ENCODE data around the gene FOXI1.

GRCh38 chr5:170121321-170121720, 15.6 kb downstream of the FOXI1 start:
- no peak for TF ChIP-seq EZH2 (IDR thresholded peaks at IDR 0.05)
- TF ChIP-seq POLR2A (IDR thresholded peaks at IDR 0.05; ENCODE audit: borderline replicate concordance, extremely low read depth, insufficient read depth, insufficient read length), result no peak
- TF ChIP-seq EZH2phosphoT487 (IDR thresholded peaks at IDR 0.05; ENCODE audit: borderline replicate concordance), result no peak
- TF ChIP-seq CTCF (IDR thresholded peaks at IDR 0.05 in 2 of 3, conservative IDR thresholded peaks at IDR 0.05 in 1 of 3; ENCODE audit: borderline replicate concordance in 1 of 3, insufficient read depth in 1 of 3, low read depth in 2 of 3, low read length in 2 of 3), result no peak
- TF ChIP-seq SP1 (IDR thresholded peaks at IDR 0.05; ENCODE audit: low read depth), result no peak
- TF ChIP-seq SIN3A (IDR thresholded peaks at IDR 0.05; ENCODE audit: low read depth), result no peak
- TF ChIP-seq, protein P1, sequence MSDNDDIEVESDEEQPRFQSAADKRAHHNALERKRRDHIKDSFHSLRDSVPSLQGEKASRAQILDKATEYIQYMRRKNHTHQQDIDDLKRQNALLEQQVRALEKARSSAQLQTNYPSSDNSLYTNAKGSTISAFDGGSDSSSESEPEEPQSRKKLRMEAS (IDR thresholded peaks at IDR 0.05), result no peak
- TF ChIP-seq RAD21 (IDR thresholded peaks at IDR 0.05; ENCODE audit: low read depth), result no peak

Data from HCT116 (cell line).